Right lobe of liver (tissue), 6 donors: ENCODE results near the gene ADARB1. TPM values are rescaled to one million over a fixed set of nuclear protein-coding genes. Genes with fewer than 3 reads are reported as not detected.

Experiments
- ATAC-seq, 4 donors: fragments of 200-7000 bp; cut with Tn5 transposase; one replicate each; pipeline ENCODE4 v1.9.1; 2020; ENCODE audit warnings: mild to moderate bottlenecking in 4 of 4, moderate library complexity in 4 of 4
- DNase-seq, 3 donors: peaks; one replicate each; pipeline ENCODE4 v3.0.0-alpha.2; 2020
- H3K27ac ChIP-seq, 3 donors: fragments of 200-600 bp; one replicate each; pipeline ENCODE4 v1.8.0; 2022
- H3K27me3 ChIP-seq, 2 donors: fragments of 200-600 bp; one replicate each; pipeline ENCODE4 v1.8.0; 2022
- H3K36me3 ChIP-seq, 4 donors: fragments of 200-600 bp; sonication (generic) in 1 of 4; one replicate each; pipeline versions ENCODE4 v1.5.1 to v1.8.0; 2017 to 2022; ENCODE audit warnings: control low read depth in 1 of 4
- H3K4me1 ChIP-seq, 4 donors: fragments of 200-600 bp; sonication (generic) in 1 of 4; one replicate each; pipeline versions ENCODE4 v1.5.1 to v1.8.0; 2017 to 2022; ENCODE audit warnings: control low read depth in 1 of 4
- H3K4me3 ChIP-seq, 3 donors: fragments of 200-600 bp; one replicate each; pipeline ENCODE4 v1.8.0; 2022
- H3K9me3 ChIP-seq, 4 donors: fragments of 200-600 bp; sonication (generic) in 1 of 4; one replicate each; pipeline versions ENCODE4 v1.5.1 to v1.8.0; 2017 to 2022; ENCODE audit warnings: control low read depth in 1 of 4
- CTCF ChIP-seq, 4 donors: fragments of 200-600 bp in 3 of 4; fragments of 450-650 bp in 1 of 4; IDR thresholded peaks; one replicate each; pipeline versions ENCODE4 v1.5.1 to v1.8.0; 2016 to 2022; ENCODE audit warnings: antibody characterized with exemption in 4 of 4, mild to moderate bottlenecking in 2 of 4
- POLR2A ChIP-seq: fragments of 450-650 bp; IDR thresholded peaks from one replicate; pipeline ENCODE4 v1.6.1; 2017; ENCODE audit warnings: antibody characterized with exemption, mild to moderate bottlenecking
- whole genome bisulfite sequencing: methylation state at CpG from one replicate; pipeline ENCODE4 v1.1.6; 2018; ENCODE audit warnings: low coverage, low lambda C conversion rate; ENCODE audit not compliant: insufficient coverage; ENCODE audit errors: missing lambda C conversion rate; 5-methylcytosine and 5-hydroxymethylcytosine counted together
- intact Hi-C, 2 donors: fragments of 100-400 bp; cut with DNase I; formaldehyde crosslinking; loops; one replicate each; pipeline versions ENCODE4 v1.11.2 to v1.14.1; 2022
- total RNA-seq, 6 experiments: library from RNA; depleted of rRNA in 2 of 6; stranded (reverse); fragments of >200 nt in 2 of 6; fragmentation: NEBNext Ultra II Directional in 3 of 6; extraction: Animal tissue kit (Norgen Biotek cat#: 25700) in 3 of 6; gene quantifications; one replicate each; pipeline versions ENCODE4 v1.1.0 to v1.2.4, GENCODE V29; 2016 to 2023
- donor health status: DM: no; HTN: yes; CAD: no.
- donor health status: DM: no; HTN: no; CAD: no.
- donor health status: DM: no; HTN: no; CAD: no.
- donor health status: DM: no; HTN: yes; CAD: no.
- donor health status: DM: no; HTN: yes; CAD: no.

Gene ADARB1
- total RNA-seq, 6 experiments from 2014 or later, result 4.7 to 9.9 (median 8.6) TPM

DNA sequence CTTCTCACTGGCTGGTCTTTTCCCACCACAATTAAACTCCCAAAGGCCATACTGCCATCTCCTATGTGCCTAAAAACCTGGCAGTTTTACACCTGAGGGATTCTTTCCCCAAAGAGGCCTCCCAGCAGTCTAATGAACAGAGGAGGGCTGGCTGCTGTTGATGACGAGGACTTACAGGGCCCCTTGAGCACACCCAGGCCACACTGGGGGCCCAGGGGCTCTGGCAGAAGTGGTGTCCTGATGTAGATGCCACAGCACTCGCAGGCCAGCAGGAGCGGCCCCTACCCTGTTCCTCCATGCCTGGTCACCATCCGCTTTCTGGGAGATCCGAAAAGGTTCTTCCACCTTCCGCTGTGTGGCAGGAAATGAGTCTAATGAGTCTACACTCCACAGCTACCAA, 189.2 kb downstream of the ADARB1 start:
- 94% methylated on average over 3 of the region's 6 CpGs for WGBS
- peaks cover 0 to 12% (median 0%) of the 10 kb centered on the region in 4 donors for H3K4me1 ChIP-seq
- H3K27ac ChIP-seq, result no peak overlapping the region
- intact Hi-C loops, result loop anchor here in 1 of 2 donors (10.0 kb wide), 1 partner anchor 119 kb away; no protein-coding TSS in a partner anchor
- no peaks in the 10 kb centered on the region for H3K27me3 ChIP-seq
- peaks cover 0 to 34% (median 8%) of the 10 kb centered on the region in 4 donors for H3K36me3 ChIP-seq
- no peak for TF ChIP-seq CTCF (IDR thresholded peaks at IDR 0.05)
- no peak for TF ChIP-seq POLR2A
- H3K9me3 ChIP-seq, result no peaks in the 10 kb centered on the region
- DNase-seq (peak in 1 of 3 donors; percentile 28), ATAC-seq (no peak)
- H3K4me3 ChIP-seq, result no peak overlapping the region

- H3K4me1 ChIP-seq, result peaks cover 0 to 12% (median 0%) of the 10 kb centered on the region in 4 donors
- H3K9me3 ChIP-seq, result no peaks in the 10 kb centered on the region
- no peak overlapping the region for H3K4me3 ChIP-seq
- 88% methylated on average over 4 of the region's 23 CpGs for WGBS
- H3K36me3 ChIP-seq, result peaks cover 0 to 34% (median 8%) of the 10 kb centered on the region in 4 donors
- H3K27me3 ChIP-seq, result no peaks in the 10 kb centered on the region
- TF ChIP-seq POLR2A (no peak), CTCF (IDR thresholded peaks at IDR 0.05) (no peak)
- intact Hi-C loops, result loop anchor here in 1 of 2 donors (10.0 kb wide), 1 partner anchor 120 kb away; no protein-coding TSS in a partner anchor
- ATAC-seq (no peak), DNase-seq (peak in 2 of 3 donors; percentile 34)
- H3K27ac ChIP-seq, result no peak overlapping the region
Measured at GRCh38 chr21:45264146-45264911, 189.9 kb downstream of the ADARB1 start.

DNA sequence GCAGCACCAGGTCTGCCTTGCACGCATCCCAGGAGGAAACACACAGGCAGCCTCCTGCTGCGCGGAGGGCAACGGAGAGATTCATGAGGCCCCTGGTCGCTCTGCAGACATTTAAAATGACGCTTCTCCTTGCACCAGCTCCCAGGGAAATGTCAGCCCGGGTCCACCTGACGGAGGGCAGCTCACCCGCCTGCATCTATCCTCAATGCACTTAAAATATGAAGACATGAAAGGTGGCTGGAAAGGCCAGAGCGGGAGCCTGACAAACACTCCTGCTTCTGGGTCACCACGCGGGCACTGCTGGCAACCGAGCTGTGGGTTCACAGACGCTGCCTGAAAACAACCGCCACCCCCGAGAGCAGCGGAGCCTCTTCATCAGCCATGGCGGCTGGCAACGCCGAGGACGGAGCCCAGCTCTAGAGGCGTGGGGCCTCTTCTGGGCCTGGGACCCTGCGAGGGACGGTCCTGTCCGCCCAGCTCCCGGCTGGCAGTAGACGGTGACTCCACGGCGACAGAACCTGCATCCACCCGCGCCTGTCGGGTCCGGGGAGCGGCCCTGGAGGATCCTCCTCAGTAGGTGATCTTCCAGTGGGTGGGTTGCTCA, 190.6 kb downstream of the ADARB1 start:
- WGBS, result 91% methylated on average over 9 of the region's 34 CpGs
- Histone ChIP-seq H3K9me3 (no peaks in the 10 kb centered on the region), H3K4me1 (peaks cover 0 to 12% (median 0%) of the 10 kb centered on the region in 4 donors), H3K27me3 (no peaks in the 10 kb centered on the region), H3K27ac (no peak overlapping the region), H3K36me3 (peaks cover 0 to 34% (median 11%) of the 10 kb centered on the region in 4 donors), H3K4me3 (no peak overlapping the region)
- no peak for TF ChIP-seq CTCF (IDR thresholded peaks at IDR 0.05)
- TF ChIP-seq POLR2A, result no peak
- intact Hi-C loops, result loop anchor here in 1 of 2 donors (10.0 kb wide), 1 partner anchor 120 kb away; no protein-coding TSS in a partner anchor
- peak in 2 of 3 donors; percentile 40 to 46 for DNase-seq
- ATAC-seq, result no peak

- peaks cover 0 to 34% (median 13%) of the 10 kb centered on the region in 4 donors for H3K36me3 ChIP-seq
- ATAC-seq, result no peak
- intact Hi-C loops, result loop anchor here in 1 of 2 donors (10.0 kb wide), 1 partner anchor 121 kb away; no protein-coding TSS in a partner anchor
- peak in 2 of 3 donors; percentile 43 to 51 for DNase-seq
- no peak overlapping the region for H3K4me3 ChIP-seq
- no CpG with 5 or more reads among the region's 36 CpGs for WGBS
- no peaks in the 10 kb centered on the region for H3K27me3 ChIP-seq
- no peaks in the 10 kb centered on the region for H3K9me3 ChIP-seq
- H3K27ac ChIP-seq, result no peak overlapping the region
- TF ChIP-seq CTCF (IDR thresholded peaks at IDR 0.05) (no peak), POLR2A (no peak)
- H3K4me1 ChIP-seq, result peaks cover 0 to 12% (median 0%) of the 10 kb centered on the region in 4 donors
Measured at GRCh38 chr21:45265721-45266517, 191.5 kb downstream of the ADARB1 start.
